Peyer's patch (tissue), 4 donors: ENCODE data around the gene LRIT2. TPM values are rescaled to one million over a fixed set of nuclear protein-coding genes. Genes with fewer than 3 reads are reported as not detected.

ENCODE experiments used
- DNase-seq, 3 donors: peaks; one replicate each; pipeline ENCODE4 v3.0.0-alpha.2; 2017 to 2019
- H3K27ac ChIP-seq, 4 donors: fragments of 200-600 bp; sonication (generic); one replicate each; pipeline ENCODE4 v1.5.1; 2016 to 2019
- H3K27me3 ChIP-seq, 2 donors: fragments of 200-600 bp; sonication (generic); one replicate each; pipeline ENCODE4 v1.5.1; 2019
- H3K36me3 ChIP-seq, 3 donors: fragments of 200-600 bp; sonication (generic); one replicate each; pipeline ENCODE4 v1.5.1; 2016 to 2019
- H3K4me1 ChIP-seq, 4 donors: fragments of 200-600 bp; sonication (generic); one replicate each; pipeline ENCODE4 v1.5.1; 2016 to 2019
- H3K4me3 ChIP-seq, 4 donors: fragments of 200-600 bp; sonication (generic); 1 replicate in 3 of 4; 2 replicates in 1 of 4; pipeline ENCODE4 v1.5.1; 2016 to 2019; ENCODE audit warnings: mild to moderate bottlenecking in 1 of 4
- H3K9me3 ChIP-seq, 4 donors: fragments of 200-600 bp; sonication (generic); one replicate each; pipeline ENCODE4 v1.5.1; 2016 to 2019; ENCODE audit warnings: mild to moderate bottlenecking in 1 of 4
- CTCF ChIP-seq, 6 experiments: fragments of 450-650 bp in 4 of 6; fragments of 200-600 bp in 2 of 6; sonication (generic) in 1 of 6; IDR thresholded peaks; one replicate each; pipeline ENCODE4 v1.5.1; 2017 to 2019; ENCODE audit warnings: antibody characterized with exemption in 6 of 6, mild to moderate bottlenecking in 3 of 6, moderate library complexity in 1 of 6
- POLR2A ChIP-seq, 2 donors: fragments of 450-650 bp; IDR thresholded peaks; one replicate each; pipeline ENCODE4 v1.5.1; 2017; ENCODE audit warnings: antibody characterized with exemption in 2 of 2, mild to moderate bottlenecking in 2 of 2, moderate library complexity in 2 of 2
- total RNA-seq, 4 donors: library from RNA; depleted of rRNA; stranded (reverse); fragments of >200 nt; gene quantifications; one replicate each; pipeline ENCODE4 v1.1.0, GENCODE V29; 2016

The LRIT2 gene
- total RNA-seq, 4 donors from 2014 or later, result not detected

GRCh38 chr10:84200537-84201243, 24.7 kb downstream of the LRIT2 start:
- peak in 1 of 3 donors; percentile 68 for DNase-seq
- Histone ChIP-seq H3K4me3 (no peak overlapping the region), H3K36me3 (no peaks in the 10 kb centered on the region), H3K9me3 (no peaks in the 10 kb centered on the region), H3K27me3 (no peaks in the 10 kb centered on the region), H3K4me1 (peaks cover 0 to 46% (median 0%) of the 10 kb centered on the region in 4 donors), H3K27ac (peak overlapping the region in 3 of 4 donors; percentile 51 to 77 (median 72))
- TF ChIP-seq CTCF (IDR thresholded peaks at IDR 0.05) (no peak), POLR2A (IDR thresholded peaks at IDR 0.05) (no peak)

GRCh38 chr10:84198206-84198915, 27.0 kb downstream of the LRIT2 start:
- H3K27ac ChIP-seq, result peak overlapping the region in 2 of 4 donors; percentile 72 to 81
- H3K9me3 ChIP-seq, result no peaks in the 10 kb centered on the region
- peaks cover 0 to 6% of the 10 kb centered on the region in 2 donors for H3K27me3 ChIP-seq
- peaks cover 3 to 67% (median 9%) of the 10 kb centered on the region in 4 donors for H3K4me1 ChIP-seq
- H3K4me3 ChIP-seq, result no peak overlapping the region
- DNase-seq, result peak in 2 of 3 donors; percentile 85 to 86
- no peak for TF ChIP-seq CTCF (IDR thresholded peaks at IDR 0.05)
- TF ChIP-seq POLR2A (IDR thresholded peaks at IDR 0.05), result peak in 1 of 2 donors; percentile 12
- no peaks in the 10 kb centered on the region for H3K36me3 ChIP-seq

GRCh38 chr10:84197643-84198042, 27.7 kb downstream of the LRIT2 start:
- TF ChIP-seq POLR2A (IDR thresholded peaks at IDR 0.05), result no peak
- no peak for TF ChIP-seq CTCF (IDR thresholded peaks at IDR 0.05)
- Histone ChIP-seq H3K4me1 (peaks cover 3 to 67% (median 9%) of the 10 kb centered on the region in 4 donors), H3K36me3 (no peaks in the 10 kb centered on the region), H3K27me3 (peaks cover 0 to 6% of the 10 kb centered on the region in 2 donors), H3K4me3 (no peak overlapping the region), H3K27ac (peak overlapping the region in 2 of 4 donors; percentile 72 to 81), H3K9me3 (no peaks in the 10 kb centered on the region)
- no peak for DNase-seq

GRCh38 chr10:84196941-84197340, 28.4 kb downstream of the LRIT2 start:
- H3K27ac ChIP-seq, result peak overlapping the region in 2 of 4 donors; percentile 72 to 81

GRCh38 chr10:84196083-84196482, 29.3 kb downstream of the LRIT2 start:
- Histone ChIP-seq H3K4me1 (peaks cover 3 to 58% (median 9%) of the 10 kb centered on the region in 4 donors), H3K27me3 (peaks cover 0 to 6% of the 10 kb centered on the region in 2 donors), H3K4me3 (peak overlapping the region in 1 of 4 donors; percentile 70), H3K36me3 (no peaks in the 10 kb centered on the region), H3K27ac (peak overlapping the region in 2 of 4 donors; percentile 24 to 81), H3K9me3 (no peaks in the 10 kb centered on the region)
- peak in 3 of 6 experiments; percentile 21 to 43 (median 39) for TF ChIP-seq CTCF (IDR thresholded peaks at IDR 0.05)
- peak; percentile 18 to 28 for TF ChIP-seq POLR2A (IDR thresholded peaks at IDR 0.05)
- peak in 1 of 3 donors; percentile 66 for DNase-seq

More at GRCh38 chr10:84196941-84197340, 28.4 kb downstream of the LRIT2 start:
- no peaks in the 10 kb centered on the region for H3K36me3 ChIP-seq
- H3K27me3 ChIP-seq, result peaks cover 0 to 6% of the 10 kb centered on the region in 2 donors
- H3K9me3 ChIP-seq, result no peaks in the 10 kb centered on the region
- peaks cover 3 to 66% (median 9%) of the 10 kb centered on the region in 4 donors for H3K4me1 ChIP-seq
- DNase-seq, result no peak
- H3K4me3 ChIP-seq, result no peak overlapping the region
- TF ChIP-seq POLR2A (IDR thresholded peaks at IDR 0.05), result no peak
- no peak for TF ChIP-seq CTCF (IDR thresholded peaks at IDR 0.05)
